ENCODE results near the gene TXNDC17.
"Not testable (repeated sequence)": the region's sequence is repeated elsewhere in the genome, so short reads cannot be mapped to it uniquely, and the experiment has no call there.

TXNDC17 gene

DNA sequence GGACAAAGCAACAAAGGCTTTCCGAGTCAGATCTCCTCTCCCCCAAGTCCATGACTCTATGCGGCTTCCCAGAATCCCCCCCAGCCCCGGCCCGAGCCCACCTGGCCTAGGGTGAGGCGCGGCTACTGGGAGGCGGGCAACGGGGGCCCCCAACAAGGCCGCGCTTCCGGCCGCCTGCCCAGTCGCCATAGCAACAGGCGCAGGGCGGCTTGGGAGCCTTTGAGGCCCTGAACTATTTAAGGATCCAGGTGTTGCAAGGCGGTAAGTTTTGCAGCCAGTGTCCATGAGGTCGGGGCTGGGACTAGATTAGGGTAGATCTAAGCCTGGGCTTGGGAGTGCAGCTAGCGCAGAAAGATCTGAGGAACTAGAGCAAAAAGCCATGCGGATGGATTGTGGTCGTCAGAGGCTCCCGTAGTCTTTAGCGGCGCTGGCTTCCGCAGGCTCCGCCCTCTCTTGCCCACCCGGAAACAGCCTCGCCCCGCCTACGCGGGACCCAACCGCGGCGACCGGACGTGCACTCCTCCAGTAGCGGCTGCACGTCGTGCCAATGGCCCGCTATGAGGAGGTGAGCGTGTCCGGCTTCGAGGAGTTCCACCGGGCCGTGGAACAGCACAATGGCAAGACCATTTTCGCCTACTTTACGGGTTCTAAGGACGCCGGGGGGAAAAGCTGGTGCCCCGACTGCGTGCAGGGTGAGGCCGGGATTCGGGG is at the start of gene TXNDC17, which contains the start of gene KIAA0753:
Gene TXNDC17, plus strand, starts transcription at position 525 of the 711 bp plus-strand sequence. Its CDS starts 23 bp downstream, at position 548.
Gene KIAA0753, minus strand, starts transcription at position 176 of the 711 bp plus-strand sequence. CDS start 5,608 bp downstream, outside the sequence.
- DNase-seq: peak; percentile 75 to 89 (median 86)

- no peak for DNase-seq
These were observed 49.2 kb upstream of the TXNDC17 start for GRCh38 chr17:6591599-6592158.

- DNase-seq: no peak
These were observed 48.7 kb upstream of the TXNDC17 start for GRCh38 chr17:6592173-6592572.

DNA sequence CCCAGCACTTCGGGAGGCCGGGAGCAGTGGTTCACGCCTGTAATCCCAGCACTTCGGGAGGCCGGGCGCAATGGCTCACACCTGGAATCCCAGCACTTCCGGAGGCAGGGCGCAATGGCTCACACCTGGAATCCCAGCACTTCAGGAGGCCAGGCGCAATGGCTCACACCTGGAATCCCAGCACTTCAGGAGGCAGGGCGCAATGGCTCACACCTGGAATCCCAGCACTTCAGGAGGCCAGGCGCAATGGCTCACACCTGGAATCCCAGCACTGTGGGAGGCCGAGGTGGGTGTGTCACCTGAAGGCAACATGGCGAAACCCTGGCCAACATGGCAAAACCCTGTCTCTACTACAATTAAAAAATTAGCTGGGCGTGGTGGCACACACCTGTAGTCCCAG is 47.5 kb upstream of the TXNDC17 start:
- not testable (repeated sequence) for DNase-seq

DNA sequence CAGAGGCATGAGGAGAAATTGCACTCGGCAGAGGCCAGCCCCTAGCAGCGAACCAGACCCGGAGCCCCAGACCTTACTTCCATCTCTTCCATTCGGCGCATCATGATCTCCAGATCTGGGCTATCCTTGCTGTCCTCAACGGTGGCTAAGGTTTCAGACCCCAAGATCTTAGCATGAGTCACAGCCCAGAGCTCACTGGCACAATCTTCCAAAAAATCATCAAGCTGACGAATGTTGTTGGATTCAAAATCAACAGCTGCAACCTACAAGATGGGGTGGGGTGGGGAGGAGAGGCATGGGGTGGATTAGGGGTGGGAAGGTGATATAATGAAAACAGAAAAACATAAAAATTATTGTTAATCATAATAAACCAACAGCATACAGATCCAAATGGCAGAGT is 44.8 kb upstream of the TXNDC17 start:
- no peak for DNase-seq

GRCh38 chr17:6596511-6596910 is 44.3 kb upstream of the TXNDC17 start:
- no peak for DNase-seq

DNA sequence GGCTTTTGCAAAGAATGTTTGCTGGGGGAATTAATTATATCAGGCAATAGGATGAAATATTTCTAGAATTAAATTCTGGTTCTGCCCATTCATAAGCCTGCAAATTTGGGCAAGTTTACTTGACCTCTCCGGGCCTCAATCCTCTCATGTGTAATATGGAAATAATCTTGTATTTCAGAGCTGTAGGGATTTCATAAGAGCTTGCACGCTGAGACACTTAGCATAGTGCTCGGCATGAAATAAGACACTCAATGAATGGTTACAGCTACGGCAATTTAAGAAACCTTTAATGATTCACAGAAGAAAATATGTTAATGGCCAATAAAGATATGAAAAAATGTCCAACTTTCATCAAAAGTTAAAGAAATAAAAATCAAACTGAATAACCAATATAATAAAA is 43.9 kb upstream of the TXNDC17 start:
- no peak for DNase-seq

DNA sequence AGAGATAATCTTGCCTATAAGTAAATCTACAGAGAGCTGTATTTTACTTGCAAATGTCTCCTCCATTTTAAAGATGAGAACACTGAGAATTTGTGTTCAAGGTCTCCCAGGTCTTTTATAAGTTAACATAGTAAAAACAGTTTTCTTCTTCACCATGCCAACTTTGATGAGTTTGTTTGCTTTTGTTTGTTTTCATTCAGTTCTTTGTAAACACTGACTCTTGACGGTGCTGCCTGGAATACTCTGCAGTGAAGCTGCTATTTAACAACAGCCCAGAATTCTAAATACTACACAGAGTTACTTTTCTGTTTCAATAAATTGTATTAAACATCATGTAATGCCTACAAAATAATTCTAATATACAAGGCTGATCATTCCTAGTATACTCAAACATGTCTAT is 43.1 kb upstream of the TXNDC17 start:
- DNase-seq: no peak

GRCh38 chr17:6599364-6599763 is 41.5 kb upstream of the TXNDC17 start:
- no peak for DNase-seq

GRCh38 chr17:6602141-6602540 is 38.7 kb upstream of the TXNDC17 start:
- DNase-seq: no peak

DNA sequence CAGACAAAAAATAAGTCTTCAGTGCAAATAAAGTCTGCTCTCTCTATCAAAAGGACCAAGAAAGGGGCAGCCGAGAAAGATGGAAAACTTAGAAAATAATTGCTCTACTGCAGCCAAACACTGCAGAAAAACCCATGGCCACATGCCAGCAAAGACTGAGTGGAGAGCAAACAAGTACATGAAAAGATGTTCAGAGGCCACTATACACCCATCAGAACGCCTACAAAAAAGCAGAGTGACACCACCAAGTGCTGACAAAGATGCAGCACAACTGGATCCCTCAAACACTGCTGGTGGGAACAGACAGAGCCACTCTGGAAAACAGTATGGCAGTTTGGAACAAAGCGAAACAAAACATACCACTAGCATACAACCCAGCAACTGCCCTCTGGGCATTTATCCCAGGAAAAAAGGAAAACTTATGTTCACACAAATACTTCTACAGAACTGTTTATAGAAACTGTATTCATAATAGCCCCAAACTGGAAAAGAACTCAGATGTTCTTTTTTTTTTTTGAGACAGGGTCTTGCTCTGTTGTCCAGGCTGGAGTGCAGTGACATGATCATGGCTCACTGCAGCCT is 37.0 kb upstream of the TXNDC17 start:
- DNase-seq: no peak

DNA sequence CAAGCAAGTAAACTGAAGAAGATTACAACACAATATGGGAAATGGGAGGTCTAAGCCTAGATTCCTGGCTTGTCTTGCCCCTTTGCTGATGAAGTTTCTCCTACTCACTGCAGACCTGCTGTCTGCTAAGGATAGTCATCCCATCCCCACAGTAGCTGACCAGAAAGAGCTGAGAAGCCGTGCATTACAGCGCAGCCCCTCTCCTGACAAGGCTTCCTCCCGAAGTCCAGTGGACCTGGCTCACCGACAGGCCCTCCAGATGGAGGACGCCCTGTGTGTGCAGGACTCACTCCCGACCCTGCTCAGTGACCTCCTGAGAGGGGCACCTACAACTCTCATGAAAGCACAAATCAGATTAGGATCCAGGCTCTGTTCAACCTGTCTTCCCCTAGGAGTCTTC is 35.7 kb upstream of the TXNDC17 start:
- DNase-seq: no peak

DNA sequence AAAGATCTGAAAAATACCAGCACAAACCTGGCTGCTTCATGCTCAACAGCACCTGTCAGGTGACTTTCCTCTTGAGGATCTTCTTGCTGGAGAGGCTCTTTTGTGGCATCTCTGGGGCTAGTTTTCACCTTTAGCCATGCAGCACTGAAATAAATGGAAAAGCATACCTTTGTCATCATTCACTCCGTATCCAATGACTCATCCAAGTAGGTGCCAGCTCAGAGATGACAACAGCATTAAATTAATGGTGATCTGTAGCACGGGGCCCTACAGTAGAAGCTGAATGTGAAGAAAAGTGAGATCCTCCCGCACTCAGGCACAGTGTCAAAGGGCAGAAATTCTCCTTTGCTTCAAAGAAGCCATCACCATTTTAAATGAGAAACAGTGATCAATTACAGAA is 32.5 kb upstream of the TXNDC17 start:
- no peak for DNase-seq

GRCh38 chr17:6610011-6610410 is 30.8 kb upstream of the TXNDC17 start:
- DNase-seq: no peak

- no peak for DNase-seq
These were observed 29.6 kb upstream of the TXNDC17 start for GRCh38 chr17:6611231-6611630.

GRCh38 chr17:6623941-6624340 is 16.9 kb upstream of the TXNDC17 start:
- no peak for DNase-seq

DNA sequence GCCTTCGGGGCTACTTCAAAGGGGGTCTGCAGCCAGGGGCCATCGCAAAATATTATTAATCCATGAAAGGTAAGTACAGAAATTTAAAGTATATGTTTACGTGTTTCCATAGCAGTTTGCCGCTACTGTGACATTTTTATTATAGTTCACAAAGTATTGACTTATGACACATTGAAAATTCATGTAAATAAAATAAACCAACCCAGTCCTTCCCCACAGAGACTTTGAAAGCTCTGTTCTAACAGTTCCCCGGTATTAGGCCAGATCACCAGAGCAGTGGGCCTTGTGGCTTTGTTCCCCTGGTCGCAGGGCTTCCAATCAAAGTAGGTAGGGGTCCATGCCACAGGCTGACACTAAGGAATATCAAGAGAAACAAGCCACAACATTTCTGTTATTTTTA is 14.2 kb upstream of the TXNDC17 start:
- DNase-seq: no peak

GRCh38 chr17:6627019-6627418 is 13.8 kb upstream of the TXNDC17 start:
- no peak for DNase-seq

DNA sequence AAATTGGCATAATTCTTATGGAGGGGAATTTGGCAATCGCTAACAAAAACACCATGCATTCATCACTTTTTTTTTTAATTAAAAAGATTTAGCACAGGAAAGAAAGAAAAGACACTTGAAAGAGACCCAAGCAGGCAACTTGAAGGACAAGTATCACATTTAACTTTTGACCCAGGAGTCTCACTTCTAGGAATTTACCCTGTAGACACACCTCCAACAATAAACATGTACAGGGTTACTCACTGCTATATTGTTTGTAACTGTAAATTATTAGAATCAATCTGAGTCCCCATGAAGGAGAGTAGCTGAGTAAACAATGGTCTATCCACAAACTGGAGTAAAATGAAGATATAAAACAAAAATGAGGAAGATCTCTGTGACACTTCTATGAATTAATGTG is 10.5 kb upstream of the TXNDC17 start:
- no peak for DNase-seq

DNA sequence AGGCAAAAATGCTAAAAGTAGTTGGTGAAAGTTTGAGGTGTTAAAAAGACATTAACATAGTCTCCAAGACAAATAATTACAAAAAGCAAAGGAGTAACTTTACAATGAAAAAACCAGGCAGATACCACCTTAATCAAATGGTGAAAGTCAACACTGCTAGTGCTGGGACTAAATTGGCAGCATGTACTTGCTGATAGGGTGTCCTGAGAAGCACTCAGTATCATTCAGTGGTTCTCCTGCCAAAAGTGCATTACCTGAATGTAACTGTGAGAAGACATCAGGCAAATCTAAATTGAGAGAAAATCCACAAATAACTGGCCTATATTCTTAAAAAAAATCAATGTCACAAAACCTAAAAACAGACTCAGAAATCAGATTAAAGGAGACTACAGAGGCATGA is 8.3 kb upstream of the TXNDC17 start:
- no peak for DNase-seq

DNA sequence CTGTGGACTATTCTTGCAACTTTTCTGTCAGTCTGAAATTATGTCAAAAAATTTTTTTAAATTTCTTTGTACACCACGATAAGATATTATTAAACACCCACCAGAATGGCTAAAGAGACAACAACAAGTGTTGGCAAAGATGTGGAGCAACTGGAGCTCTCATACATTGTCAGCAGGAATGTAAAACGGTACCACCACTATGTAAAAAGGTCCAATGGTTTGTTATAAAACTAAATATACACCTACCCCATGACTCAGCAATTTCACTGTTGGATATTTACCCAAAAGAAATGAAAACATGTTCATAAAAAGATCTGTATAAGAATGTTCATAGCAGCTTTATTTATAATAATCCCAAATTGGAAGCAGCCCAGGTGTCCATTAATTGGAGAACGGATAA is 7.6 kb upstream of the TXNDC17 start:
- DNase-seq: no peak

- no peak for DNase-seq
These were observed 4.8 kb upstream of the TXNDC17 start for GRCh38 chr17:6636105-6636504.

DNA sequence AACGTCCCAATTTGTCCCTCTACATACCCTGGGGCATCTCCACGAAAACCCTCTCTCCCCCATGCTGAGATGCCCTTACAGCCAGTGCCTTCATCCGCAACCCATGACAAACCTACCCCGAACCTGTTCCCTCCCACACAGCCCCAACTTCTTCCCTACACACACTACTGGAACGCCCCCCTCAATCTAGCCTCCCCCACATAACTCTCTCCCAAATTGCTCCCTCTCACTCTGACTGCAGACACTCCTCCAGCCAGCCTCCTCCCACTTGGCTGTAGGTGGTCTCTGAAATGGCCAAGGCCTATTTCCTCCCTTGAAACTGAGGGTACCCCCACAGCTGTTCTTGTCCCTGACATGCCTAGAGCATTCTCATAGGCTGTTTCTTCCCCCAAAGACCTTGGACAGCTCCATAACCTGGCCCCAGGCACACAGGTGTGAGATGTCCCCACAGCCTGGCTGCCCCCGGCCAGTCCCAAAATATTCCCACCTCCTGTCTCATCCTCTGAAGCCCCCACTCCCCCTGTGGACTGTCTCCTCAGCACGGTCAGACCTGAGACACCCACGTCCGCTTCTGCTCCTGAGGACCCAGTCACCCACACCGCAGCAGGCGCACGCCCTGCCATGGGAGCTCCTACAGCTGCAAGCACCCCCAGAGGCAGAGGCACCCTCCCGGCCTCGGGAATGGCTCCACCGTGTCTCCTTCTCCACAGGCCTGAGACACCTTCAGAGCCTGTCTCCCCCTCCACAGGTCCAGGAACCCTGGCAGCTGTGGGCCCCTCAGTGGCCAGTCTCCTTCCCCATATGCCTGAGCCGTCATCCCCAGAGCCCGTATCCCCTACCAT is 4.0 kb upstream of the TXNDC17 start:
- no peak for DNase-seq

- DNase-seq: no peak
These were observed 3.4 kb upstream of the TXNDC17 start for GRCh38 chr17:6637458-6637840.
